Stomach (tissue), 4 donors: ENCODE results near the gene TMX3.

Source experiments
- CTCF ChIP-seq, 7 experiments: fragments of 450-650 bp in 4 of 7; fragments of 200-600 bp in 3 of 7; sonication (generic) in 3 of 7; IDR thresholded peaks; one replicate each; pipeline ENCODE4 v1.5.1; 2016 to 2019; ENCODE audit warnings: antibody characterized with exemption in 7 of 7, control low read depth in 2 of 7, mild to moderate bottlenecking in 1 of 7
- POLR2A ChIP-seq, 4 donors: fragments of 450-650 bp; IDR thresholded peaks; one replicate each; pipeline ENCODE4 v1.6.1; 2016; ENCODE audit warnings: antibody characterized with exemption in 4 of 4, control low read depth in 2 of 4, mild to moderate bottlenecking in 1 of 4, moderate library complexity in 1 of 4
- POLR2AphosphoS5 ChIP-seq, 3 donors: sonication (generic); formaldehyde crosslinking; IDR thresholded peaks; one replicate each; pipeline ENCODE4 v1.6.1; 2016; ENCODE audit warnings: antibody characterized with exemption in 3 of 3

GRCh38 chr18:68707646-68708045 is 7.3 kb downstream of the TMX3 start:
- TF ChIP-seq CTCF (IDR thresholded peaks at IDR 0.05) (no peak), POLR2AphosphoS5 (IDR thresholded peaks at IDR 0.05) (no peak), POLR2A (IDR thresholded peaks at IDR 0.05) (no peak)
